HG03558 (cell line): ENCODE measurements around the gene PARD3.

Experiments used
- ATAC-seq: cut with Tn5 transposase; IDR thresholded peaks from one replicate; pipeline ENCODE4 v1.9.1; 2021; ENCODE audit warnings: moderate number of reproducible peaks; ENCODE audit not compliant: unreplicated experiment; ENCODE audit errors: extremely low read depth

Gene PARD3

DNA sequence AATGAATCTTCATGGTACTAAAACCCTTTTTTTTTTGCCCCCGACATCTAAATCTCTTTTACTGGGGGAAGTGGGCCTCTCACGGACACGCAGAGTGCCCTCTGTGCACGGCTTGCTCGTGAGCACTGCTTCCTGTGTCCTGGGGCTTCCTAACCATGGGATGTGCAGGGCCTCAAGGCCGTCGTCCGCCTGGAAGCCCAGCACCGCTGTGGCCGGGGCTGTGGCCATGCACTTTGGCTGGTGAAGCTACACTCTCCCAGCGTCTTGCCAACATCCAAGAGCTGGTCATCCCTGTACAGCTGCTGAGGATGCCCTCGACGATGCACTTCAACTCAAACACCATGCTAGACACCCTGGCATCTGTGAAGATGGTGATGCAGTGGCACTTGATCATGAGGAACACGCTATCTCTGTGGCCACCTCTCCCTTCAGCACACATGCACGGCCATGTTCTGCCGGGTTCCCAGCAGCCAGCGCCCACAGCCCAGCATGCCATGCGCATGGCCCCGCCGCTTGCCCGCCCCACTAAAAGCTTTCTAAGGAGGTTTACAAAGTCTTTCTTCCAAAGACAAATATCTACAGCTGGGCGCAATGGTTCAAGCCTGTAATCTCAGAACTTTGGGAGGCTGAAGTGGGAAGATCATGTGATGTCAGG, 326.5 kb downstream of the PARD3 start:
- ATAC-seq = no peak

DNA sequence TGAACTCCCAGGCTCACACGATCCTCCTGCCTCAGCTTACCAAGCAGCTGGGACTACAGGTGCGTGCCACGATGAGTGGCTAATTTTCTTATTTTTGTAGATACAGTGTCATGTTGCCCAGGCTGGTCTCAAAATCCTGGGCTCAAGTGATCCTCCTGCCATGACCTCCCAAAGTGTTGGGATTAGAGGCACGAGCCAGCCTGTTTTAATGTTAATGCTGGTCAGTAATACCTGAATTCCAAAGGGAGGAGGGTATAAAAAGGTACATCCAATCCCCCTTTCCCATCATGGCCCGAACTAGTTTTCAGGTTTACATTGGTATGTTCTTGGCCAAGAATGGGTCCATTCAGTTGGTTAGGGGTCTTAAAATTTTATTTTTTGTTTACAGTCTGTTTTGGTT, 329.1 kb downstream of the PARD3 start:
- ATAC-seq = no peak

DNA sequence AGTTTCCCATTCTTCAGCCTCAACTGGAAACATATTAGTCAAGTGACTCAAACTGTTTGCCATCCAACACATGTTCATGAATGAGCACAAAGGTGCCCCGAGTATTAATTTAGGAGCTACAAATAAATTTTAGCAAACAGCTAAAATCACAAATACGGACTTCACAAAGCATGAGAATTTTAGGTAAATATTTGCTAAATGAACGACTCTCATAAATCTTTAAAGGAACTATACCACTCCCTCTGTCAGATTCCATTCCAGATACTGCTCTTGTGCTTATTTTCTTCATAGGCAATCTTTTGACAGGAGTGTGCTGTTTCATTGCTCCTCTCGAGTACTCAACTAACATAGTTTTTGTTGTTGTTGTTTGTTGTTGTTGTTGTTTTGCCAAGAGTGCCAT, 330.9 kb downstream of the PARD3 start:
- no peak for ATAC-seq

DNA sequence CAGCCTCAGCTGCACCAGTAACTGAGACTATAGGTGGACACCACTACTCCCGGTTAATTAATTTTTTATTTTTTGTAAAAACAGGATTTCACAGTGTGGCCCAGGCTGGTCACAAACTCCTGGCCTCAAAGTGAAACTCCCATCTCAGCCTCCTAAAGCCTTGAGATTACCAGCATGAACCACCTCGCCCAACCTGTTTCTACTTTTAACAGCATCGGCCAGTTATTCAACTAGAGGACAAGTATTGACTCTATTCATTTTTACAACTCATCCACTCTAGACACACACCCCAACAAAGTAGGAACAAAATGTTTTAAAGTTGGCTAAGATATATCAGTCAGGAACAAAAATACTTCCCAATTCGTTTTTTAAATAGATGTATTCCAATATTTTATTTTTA, 334.8 kb downstream of the PARD3 start:
- no peak for ATAC-seq

DNA sequence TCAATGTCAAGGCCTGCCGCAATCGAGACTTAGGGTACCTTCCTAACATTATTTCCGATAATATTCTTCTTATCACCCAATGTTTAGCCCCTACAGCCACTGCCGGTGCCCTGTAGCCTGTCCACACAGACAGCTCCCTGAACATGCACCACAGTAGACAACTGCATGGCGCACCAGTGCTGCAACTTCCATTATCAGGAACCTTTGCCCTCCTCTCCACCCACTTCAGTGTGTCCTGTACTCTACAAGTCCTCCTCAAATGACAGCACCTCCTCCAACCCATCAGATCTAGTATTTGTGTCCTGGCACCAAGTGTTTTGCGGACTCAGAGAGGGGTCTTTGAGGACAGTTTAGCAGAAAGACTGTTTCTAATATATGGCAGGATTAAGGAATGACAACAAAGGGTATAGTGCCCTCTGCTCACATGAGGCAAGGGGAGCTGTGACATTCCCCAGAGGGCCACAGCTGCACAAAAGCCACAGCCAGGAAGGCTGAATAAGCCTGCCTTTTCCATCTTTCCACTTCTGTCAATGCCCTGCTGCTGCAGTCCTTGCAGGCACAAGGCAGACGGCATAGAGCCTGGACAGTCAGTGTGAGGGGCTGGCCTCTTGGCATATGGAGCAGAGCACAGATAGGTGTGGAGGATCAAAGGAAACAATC, 335.4 kb downstream of the PARD3 start:
- ATAC-seq = no peak

DNA sequence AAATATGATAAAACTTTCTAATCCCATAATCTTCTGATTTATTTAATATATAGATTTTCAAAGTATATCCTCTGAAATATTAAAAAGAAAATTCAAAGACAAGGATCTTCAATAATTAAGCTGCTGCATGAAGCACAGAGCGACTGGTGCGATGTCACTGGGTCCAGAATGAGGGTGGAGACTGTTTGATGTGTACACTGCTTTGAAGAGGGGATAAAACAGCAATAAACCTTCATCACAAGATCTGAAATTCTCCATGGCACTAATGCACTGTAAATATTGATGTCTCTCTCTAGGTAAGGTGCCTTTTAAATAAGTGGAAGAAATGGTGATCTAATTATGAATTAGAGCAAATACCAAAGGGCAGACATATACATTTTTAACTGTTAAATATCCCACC, 337.8 kb downstream of the PARD3 start:
- ATAC-seq = no peak

DNA sequence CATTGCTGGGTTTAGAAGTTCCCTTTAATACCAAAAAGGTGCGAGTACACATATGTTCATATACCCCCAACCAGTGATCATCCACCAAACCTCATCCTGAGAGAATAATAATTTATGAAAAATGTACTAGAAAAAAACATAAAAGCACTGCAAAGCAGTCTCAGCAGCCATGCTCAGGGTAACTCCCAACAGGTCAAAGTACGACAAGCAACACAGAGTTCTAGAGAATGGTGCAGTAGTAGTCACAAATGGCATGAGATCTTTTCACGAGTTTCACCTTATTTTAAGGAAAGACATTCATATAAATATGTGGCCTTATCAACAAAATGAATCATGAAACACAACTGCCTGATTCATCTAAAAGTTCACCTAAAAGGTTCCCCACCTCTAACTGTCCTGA, 338.5 kb downstream of the PARD3 start:
- ATAC-seq = no peak

DNA sequence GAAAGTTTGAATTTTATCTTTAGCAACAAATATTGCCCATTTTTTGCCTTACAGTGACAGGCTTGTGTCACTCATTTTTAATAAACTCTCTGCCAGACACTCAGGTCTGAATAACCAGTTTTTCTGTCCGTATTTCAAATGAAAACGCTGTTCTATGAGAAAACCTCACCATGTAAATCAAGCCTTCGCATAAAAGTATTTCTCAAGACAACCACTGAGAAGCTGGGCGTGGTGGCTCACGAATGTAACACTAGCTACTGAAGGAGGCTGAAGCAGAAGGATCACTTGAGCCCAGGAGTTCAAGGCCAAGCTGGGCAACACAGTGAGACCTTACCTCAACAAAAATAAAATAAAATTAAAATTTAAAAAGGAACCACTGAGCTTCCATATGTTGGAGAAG, 339.3 kb downstream of the PARD3 start:
- no peak for ATAC-seq

DNA sequence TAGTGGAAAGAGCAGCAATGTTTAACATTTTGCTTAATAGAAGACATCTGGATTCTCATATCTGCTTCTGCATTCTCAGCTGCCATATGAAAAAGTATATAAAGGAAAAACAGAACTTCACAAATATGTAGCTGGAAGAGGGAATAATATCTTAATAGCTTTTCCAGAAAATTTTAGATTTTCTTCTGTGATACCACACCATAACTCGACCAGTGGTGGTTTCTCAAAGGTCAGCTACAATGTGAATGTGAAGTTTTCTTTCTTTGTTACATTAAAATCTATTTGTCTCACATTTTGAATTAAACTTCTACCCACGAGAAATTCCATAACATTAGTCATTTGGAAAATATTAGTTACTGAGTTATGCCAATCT, 339.8 kb downstream of the PARD3 start:
- ATAC-seq = no peak

DNA sequence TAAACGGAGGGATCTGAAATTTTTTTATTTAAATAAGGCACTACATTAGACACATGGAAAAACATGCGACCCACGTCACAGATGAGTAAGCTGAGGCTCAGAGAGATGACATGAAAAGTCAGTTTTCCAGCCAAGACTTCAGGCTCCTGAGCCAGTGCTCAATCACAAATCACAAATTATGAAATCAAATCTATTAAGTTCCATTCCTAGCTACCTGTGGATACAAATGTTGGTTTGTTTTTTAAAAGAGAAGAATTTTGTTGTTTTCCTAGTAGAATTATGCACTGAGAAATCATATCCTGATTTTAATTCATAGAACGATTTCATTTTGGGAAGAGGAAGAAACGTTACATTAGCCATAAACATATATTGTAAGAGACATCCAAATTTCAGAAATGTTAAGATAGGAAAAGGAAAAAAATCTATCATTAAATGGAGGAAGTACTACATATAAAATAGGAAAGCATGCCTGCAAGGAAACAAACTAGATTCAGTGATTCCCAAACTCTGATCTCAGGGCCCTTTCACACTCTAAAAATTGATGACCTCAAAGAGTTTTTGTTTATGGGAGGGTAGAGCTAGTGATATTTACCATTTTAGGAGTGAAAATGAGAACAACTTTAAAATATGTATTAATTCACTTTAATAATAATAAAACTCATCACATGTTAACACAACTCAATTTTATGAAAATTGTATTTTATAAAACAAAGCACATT, 340.4 kb downstream of the PARD3 start:
- no peak for ATAC-seq

DNA sequence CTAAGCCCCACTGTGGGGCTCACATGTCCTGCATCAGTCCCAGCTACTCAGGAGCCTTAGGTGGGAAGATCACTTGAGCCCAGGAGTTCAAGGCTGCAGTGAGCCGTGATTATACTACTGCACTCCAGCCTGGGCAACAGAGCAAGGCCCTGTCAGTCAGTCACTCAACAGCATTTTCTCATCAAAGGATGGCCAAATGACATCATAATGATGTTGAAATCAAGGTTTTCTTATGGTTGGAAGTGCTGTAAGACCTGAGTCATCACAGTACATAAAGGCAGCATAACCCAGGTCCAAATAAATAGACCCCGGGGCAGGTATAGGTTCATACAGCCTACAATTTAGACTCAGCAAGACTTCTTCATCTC, 341.1 kb downstream of the PARD3 start:
- ATAC-seq = no peak

DNA sequence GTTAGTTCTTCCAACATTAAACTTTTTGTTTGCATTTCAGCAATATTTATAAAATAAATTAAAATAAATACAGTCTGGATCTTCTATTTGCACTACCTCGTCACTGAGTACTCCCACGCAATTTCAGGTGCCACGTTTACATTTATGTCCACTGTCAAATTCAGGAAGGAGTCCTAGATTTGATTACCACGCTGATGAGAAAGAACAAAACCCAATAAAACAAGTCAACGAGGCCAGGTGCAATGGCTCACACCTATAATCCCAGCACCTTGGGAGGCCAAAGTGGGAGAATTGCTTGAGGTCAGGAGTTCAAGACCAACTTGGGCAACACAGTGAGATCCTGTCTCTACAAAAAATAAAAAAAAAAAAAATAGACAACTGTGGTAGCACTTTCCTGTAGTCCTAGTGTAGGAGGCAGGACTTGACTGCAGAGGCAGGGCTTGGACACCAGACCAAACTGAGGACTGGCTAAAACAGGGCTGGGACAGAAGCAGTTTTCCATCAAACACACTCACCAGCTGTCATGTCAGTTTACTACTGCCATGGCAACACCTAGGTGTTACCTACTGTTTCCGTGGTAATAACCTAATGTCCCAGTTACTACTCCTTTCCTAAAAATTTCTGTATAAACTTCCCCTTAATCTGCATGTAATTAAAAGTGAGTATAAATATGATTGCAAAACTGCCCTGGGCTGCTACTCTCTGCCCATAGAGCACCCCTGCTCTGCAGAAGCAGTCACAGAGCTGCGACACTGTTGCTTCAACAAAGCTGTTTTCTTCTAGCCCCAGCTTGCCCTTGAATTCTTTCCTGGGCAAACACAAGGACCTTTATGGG, 341.7 kb downstream of the PARD3 start:
- no peak for ATAC-seq

DNA sequence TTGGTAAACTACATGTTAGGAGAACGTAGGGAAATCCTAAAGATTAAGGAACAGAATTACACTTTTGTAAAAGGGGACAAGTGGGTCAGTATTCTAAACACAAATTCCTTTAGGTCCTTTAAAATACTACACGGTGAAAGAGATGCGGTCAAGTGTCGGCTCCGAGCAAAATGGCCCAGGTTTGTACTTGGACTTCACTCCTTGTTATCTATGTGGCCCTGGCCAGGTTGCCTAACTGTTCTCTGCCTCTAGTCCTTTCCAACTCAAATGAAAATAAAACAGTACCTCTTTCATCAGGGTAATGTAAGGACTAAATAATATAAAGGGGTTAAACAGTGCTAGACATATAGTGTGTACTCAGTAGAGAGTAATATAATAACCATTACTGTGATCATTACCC, 344.8 kb downstream of the PARD3 start:
- no peak for ATAC-seq

DNA sequence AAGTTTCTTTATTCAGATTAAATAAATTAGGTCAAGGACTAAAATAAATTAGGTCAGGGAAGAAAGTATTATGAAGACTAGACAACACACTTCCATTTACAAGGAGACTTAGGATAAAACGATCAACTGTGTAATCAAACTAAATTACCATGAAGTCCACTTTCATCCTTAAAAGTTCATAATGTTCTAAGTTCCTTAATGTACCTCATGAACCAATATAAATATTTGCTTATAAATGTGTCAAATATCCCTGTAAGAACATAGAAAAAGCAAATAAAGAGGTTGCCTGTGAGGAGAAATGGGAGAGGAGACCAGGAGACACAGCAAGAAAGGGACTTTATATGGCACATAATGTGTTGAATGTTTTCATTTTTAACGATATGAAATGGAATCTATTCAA, 345.6 kb downstream of the PARD3 start:
- no peak for ATAC-seq

DNA sequence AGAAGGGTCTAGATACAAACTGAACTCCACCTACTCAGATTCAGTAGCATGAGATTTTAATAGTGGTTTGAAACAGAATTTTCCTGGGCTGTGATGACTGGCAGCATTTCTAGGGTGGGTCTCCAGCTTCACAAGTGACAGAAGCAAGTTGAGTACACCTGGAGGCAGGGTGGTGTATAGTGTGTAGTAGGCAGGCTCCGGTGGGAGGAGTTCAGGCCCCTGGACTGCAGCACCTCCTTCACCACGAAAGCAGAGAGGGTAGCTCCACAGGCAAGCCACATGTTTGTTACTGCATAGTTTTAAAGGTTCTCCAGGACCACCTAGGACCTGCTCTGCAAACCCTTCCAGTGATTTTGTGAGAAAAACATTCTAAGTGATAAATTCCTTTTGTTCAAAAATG, 347.2 kb downstream of the PARD3 start:
- no peak for ATAC-seq

DNA sequence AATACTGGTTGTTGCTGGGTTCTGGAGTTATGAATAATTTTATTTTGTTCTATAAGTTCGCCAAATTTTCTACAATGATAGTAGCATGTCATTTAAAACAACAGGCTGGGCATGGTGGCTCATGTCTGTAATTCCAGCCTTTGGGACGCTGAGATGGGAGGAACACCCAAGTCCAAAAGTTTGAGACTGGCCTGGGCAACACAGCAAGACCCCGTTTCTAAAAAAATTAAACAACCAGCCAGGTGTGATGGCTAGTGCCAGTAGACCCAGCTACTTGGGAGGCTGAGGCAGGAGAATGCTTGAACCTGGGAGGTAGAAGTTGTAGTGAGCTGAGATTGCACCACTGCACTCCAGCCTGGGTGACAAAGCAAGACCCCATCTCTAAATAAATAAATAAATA, 347.7 kb downstream of the PARD3 start:
- ATAC-seq = no peak

DNA sequence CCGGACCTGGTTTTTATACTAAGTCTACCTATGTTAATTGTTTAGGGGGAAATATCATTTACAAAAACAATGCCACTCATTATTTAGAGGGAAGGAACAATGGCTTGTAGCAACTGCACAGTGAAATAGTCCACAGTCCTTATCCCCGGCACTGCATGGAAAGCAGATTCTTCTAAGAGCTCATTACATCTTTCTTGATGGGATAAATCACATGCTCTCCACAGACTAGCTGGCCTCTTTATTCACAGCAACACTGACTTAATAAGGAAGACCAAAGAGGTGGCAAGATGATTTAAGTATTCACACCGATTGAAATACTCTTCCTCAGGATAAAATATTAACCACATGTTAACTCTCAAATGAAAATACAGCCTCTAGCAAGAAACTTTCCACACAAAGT, 349.4 kb downstream of the PARD3 start:
- no peak for ATAC-seq

DNA sequence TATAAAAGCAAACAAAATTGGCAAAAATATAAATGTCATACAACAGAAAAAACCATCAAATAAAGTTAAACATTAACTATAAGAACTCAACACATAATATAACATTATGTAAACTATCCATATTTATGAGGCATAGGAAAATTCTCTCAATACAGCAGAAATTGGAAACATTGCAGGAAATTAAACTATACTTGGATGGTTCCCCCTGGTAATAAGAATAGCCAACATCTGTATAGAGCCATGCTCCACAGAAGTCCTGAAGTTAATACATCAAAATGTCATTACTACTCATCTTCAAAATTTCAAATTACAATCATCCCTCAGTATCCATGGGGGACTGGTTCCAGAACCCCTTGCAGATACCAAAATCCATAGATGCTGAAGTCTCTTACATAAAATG, 350.5 kb downstream of the PARD3 start:
- no peak for ATAC-seq

DNA sequence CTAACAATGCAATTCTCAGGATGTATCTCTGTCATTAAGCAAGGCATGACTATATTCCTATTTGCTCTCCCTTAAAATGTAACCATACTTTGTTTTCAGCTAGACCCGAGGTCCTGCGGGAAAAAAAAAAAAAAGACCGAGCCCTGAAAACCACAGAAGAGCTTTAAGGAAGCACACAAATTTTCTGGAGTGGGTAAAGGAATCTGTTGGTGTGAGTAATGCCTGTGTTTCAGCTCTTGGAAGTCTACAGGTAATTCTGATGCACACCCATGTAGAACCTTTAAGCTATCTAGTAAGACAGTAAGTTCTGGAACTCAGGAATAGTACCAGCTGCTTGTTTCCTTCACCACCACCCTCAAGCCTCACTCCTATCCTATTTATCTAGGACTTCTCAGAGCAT, 351.1 kb downstream of the PARD3 start:
- no peak for ATAC-seq

DNA sequence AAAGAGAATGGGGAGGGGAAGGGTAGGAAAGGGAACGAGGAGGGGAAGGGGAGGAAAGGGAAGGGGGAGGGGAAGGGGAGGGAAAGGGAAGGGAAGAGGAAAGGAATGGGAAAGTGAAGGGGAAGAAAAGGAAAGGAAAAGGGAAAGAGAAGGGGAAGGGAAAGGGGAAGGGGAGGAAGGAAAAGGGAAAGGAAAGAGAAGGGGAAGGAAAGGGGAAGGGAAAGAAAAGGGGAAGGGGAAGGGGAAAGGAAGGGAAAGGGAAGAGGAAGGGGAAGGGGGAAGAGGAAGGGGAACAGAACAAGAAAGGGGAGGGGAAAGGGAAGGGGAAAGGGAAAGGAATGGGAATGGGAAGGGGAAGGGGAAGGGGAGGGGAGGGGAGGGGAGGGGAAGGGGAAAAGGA, 352.1 kb downstream of the PARD3 start:
- ATAC-seq = no peak

DNA sequence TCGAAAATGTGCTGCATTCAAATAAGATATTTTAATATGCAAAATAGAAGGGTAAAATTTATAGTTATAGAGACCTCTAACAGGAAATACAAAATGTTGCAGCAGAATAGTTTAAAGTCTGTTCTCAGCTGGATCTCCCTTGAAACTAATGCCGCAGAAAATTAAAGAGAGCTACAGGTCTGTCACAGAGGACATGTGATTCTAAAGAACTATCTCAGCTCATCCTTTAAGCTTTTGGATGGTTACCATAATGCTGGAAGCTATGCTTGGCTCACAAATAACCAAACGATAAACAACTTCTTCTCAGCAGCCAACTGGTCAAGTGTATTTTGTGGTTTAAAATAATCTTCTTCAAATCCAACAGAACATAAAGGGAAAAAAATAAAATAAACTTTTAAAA, 353.0 kb downstream of the PARD3 start:
- ATAC-seq = no peak
